Endodermal cell (in vitro differentiated cells): Measurements from ENCODE around the gene LILRA1. TPM values are rescaled to one million over a fixed set of nuclear protein-coding genes. Genes with fewer than 3 reads are reported as not detected.
A peak's percentile ranks its signal among the peaks of the same experiment; 100 is the strongest.
"Not testable (repeated sequence)": the region's sequence is repeated elsewhere in the genome, so short reads cannot be mapped to it uniquely, and the experiment has no call there.

Experiments used
- DNase-seq: peaks from one replicate; pipeline ENCODE4 v3.0.0-alpha.2; 2017
- H3K27ac ChIP-seq: 2 replicates; pipeline ENCODE4 v1.5.1; 2013; ENCODE audit warnings: mild to moderate bottlenecking, low read depth, low read length, moderate library complexity
- H3K27me3 ChIP-seq: 2 replicates; pipeline ENCODE4 v1.6.1; 2013; ENCODE audit warnings: mild to moderate bottlenecking, low read length, moderate library complexity; ENCODE audit not compliant: insufficient read depth, control insufficient read depth, poor library complexity, severe bottlenecking
- H3K36me3 ChIP-seq: 2 replicates; pipeline ENCODE4 v1.7.0; 2013; ENCODE audit warnings: mild to moderate bottlenecking, low read length, moderate library complexity; ENCODE audit not compliant: control insufficient read depth, insufficient read depth
- H3K4me1 ChIP-seq: one replicate; pipeline ENCODE4 v1.7.0; 2013; ENCODE audit warnings: low read length; ENCODE audit not compliant: control insufficient read depth, insufficient read depth
- H3K4me3 ChIP-seq: 2 replicates; pipeline ENCODE4 v1.5.1; 2013; ENCODE audit warnings: mild to moderate bottlenecking, low read length, moderate library complexity
- H3K9ac ChIP-seq: 2 replicates; pipeline ENCODE4 v1.6.1; 2013; ENCODE audit warnings: mild to moderate bottlenecking, low read length, moderate library complexity; ENCODE audit not compliant: poor library complexity, severe bottlenecking; ENCODE audit errors: extremely low read depth
- H3K9me3 ChIP-seq: 2 replicates; pipeline ENCODE4 v1.6.1; 2013; ENCODE audit warnings: mild to moderate bottlenecking, low read length, moderate library complexity; ENCODE audit not compliant: control insufficient read depth
- H3K27ac Mint-ChIP-seq: 2 replicates; pipeline ENCODE4 v1.8.0; 2020; ENCODE audit warnings: mixed read lengths
- H3K27me3 Mint-ChIP-seq: 2 replicates; pipeline ENCODE4 v1.8.0; 2021; ENCODE audit warnings: mild to moderate bottlenecking, mixed read lengths; ENCODE audit not compliant: insufficient read depth
- H3K36me3 Mint-ChIP-seq: 2 replicates; pipeline ENCODE4 v1.8.0; 2020; ENCODE audit warnings: low read depth, mixed read lengths
- H3K4me1 Mint-ChIP-seq: 2 replicates; pipeline ENCODE4 v1.8.0; 2020; ENCODE audit warnings: mixed read lengths
- H3K4me3 Mint-ChIP-seq: 2 replicates; pipeline ENCODE4 v1.8.0; 2020; ENCODE audit warnings: mild to moderate bottlenecking, moderate library complexity, mixed read lengths
- H3K9me3 Mint-ChIP-seq: 2 replicates; pipeline ENCODE4 v1.8.0; 2020; ENCODE audit warnings: mild to moderate bottlenecking, mixed read lengths
- WGBS, 2 experiments: methylation state at CpG; one replicate each; pipeline versions ENCODE4 v1.1.5 to v1.1.7; 2013; ENCODE audit warnings: missing lambda C conversion rate in 2 of 2, mixed read lengths in 1 of 2; ENCODE audit not compliant: insufficient coverage in 1 of 2, insufficient read length in 1 of 2; 5-methylcytosine and 5-hydroxymethylcytosine counted together
- total RNA-seq, 2 donors: library from RNA; stranded (reverse); fragmentation: NEBNext Ultra II Directional in 1 of 2; extraction: Animal tissue kit (Norgen Biotek cat#: 25700) in 1 of 2; gene quantifications; 2 replicates in 1 of 2; 3 replicates in 1 of 2; pipeline ENCODE4 v1.2.1, GENCODE V29; 2021
- TF ChIP-seq, protein P1 (sequence below): fragments of 200-600 bp; sonication (generic); conservative IDR thresholded peaks from 2 replicates; pipeline ENCODE4 v1.5.0; 2021; ENCODE audit warnings: antibody characterized with exemption, mild to moderate bottlenecking

The LILRA1 gene
- total RNA-seq, 2 donors from 2014 or later: not detected

GRCh38 chr19:54574527-54575056, 18.8 kb upstream of the LILRA1 start:
- Histone ChIP-seq H3K36me3 (no peaks in the 10 kb centered on the region), H3K9ac (no peak overlapping the region), H3K4me1 (no peaks in the 10 kb centered on the region), H3K4me3 (no peak overlapping the region), H3K9me3 (peaks cover 15% of the 10 kb centered on the region), H3K27me3 (no peaks in the 10 kb centered on the region), H3K27ac (no peak overlapping the region)
- no peak overlapping the region for H3K4me3 Mint-ChIP-seq
- TF ChIP-seq, protein P1, sequence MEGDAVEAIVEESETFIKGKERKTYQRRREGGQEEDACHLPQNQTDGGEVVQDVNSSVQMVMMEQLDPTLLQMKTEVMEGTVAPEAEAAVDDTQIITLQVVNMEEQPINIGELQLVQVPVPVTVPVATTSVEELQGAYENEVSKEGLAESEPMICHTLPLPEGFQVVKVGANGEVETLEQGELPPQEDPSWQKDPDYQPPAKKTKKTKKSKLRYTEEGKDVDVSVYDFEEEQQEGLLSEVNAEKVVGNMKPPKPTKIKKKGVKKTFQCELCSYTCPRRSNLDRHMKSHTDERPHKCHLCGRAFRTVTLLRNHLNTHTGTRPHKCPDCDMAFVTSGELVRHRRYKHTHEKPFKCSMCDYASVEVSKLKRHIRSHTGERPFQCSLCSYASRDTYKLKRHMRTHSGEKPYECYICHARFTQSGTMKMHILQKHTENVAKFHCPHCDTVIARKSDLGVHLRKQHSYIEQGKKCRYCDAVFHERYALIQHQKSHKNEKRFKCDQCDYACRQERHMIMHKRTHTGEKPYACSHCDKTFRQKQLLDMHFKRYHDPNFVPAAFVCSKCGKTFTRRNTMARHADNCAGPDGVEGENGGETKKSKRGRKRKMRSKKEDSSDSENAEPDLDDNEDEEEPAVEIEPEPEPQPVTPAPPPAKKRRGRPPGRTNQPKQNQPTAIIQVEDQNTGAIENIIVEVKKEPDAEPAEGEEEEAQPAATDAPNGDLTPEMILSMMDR: no peak
- H3K4me1 Mint-ChIP-seq: no peaks in the 10 kb centered on the region
- no peak overlapping the region for H3K27ac Mint-ChIP-seq
- WGBS, 2 experiments: 50 to 69% methylated on average over 7 to 12 of the region's 12 CpGs
- H3K36me3 Mint-ChIP-seq: peaks cover 1% of the 10 kb centered on the region
- H3K27me3 Mint-ChIP-seq: no peaks in the 10 kb centered on the region
- DNase-seq: no peak
- peaks cover 94% of the 10 kb centered on the region for H3K9me3 Mint-ChIP-seq

DNA sequence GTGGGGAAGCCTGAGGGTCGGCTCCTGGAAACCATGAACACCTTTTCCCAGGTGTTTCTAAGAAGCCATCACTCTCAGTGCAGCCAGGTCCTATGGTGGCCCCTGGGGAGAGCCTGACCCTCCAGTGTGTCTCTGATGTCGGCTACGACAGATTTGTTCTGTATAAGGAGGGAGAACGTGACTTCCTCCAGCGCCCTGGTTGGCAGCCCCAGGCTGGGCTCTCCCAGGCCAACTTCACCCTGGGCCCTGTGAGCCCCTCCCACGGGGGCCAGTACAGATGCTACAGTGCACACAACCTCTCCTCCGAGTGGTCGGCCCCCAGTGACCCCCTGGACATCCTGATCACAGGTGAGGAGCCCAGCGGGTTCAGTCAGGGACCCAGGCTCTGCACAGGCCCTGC, 18.2 kb upstream of the LILRA1 start:
- WGBS, 2 experiments: 80% methylated on average over 9 of the region's 9 CpGs; no CpG with 5 or more reads in 1 of the 2 experiments
- H3K27me3 Mint-ChIP-seq, H3K4me1 ChIP-seq, H3K27me3 ChIP-seq, H3K9ac ChIP-seq, H3K36me3 Mint-ChIP-seq, H3K4me3 Mint-ChIP-seq, H3K4me1 Mint-ChIP-seq, H3K36me3 ChIP-seq, H3K4me3 ChIP-seq, H3K27ac ChIP-seq, H3K9me3 ChIP-seq, DNase-seq, H3K27ac Mint-ChIP-seq: not testable (repeated sequence)
- H3K9me3 Mint-ChIP-seq: peaks cover 91% of the 10 kb centered on the region

GRCh38 chr19:54576411-54576976, 16.9 kb upstream of the LILRA1 start:
- no peaks in the 10 kb centered on the region for H3K27me3 Mint-ChIP-seq
- Histone ChIP-seq H3K27me3 (no peaks in the 10 kb centered on the region), H3K4me1 (no peaks in the 10 kb centered on the region), H3K27ac (no peak overlapping the region), H3K9me3 (peaks cover 4% of the 10 kb centered on the region), H3K36me3 (no peaks in the 10 kb centered on the region), H3K9ac (no peak overlapping the region), H3K4me3 (no peak overlapping the region)
- H3K36me3 Mint-ChIP-seq: peaks cover 1% of the 10 kb centered on the region
- DNase-seq: peak; percentile 55
- TF ChIP-seq, protein P1: no peak
- no peak overlapping the region for H3K4me3 Mint-ChIP-seq
- no peaks in the 10 kb centered on the region for H3K4me1 Mint-ChIP-seq
- 54 to 64% methylated on average over 4 to 6 of the region's 6 CpGs for WGBS, 2 experiments
- H3K9me3 Mint-ChIP-seq: peaks cover 80% of the 10 kb centered on the region
- H3K27ac Mint-ChIP-seq: no peak overlapping the region
